ENCODE data around the gene ZNRF1. TPM values are rescaled to one million over a fixed set of nuclear protein-coding genes. Genes with fewer than 3 reads are reported as not detected.

The ZNRF1 gene
- total and polyA plus RNA-seq, 2 donors (not counting 1 experiment from before 2014, with no cell fraction given), result 0.27 to 0.76 TPM

DNA sequence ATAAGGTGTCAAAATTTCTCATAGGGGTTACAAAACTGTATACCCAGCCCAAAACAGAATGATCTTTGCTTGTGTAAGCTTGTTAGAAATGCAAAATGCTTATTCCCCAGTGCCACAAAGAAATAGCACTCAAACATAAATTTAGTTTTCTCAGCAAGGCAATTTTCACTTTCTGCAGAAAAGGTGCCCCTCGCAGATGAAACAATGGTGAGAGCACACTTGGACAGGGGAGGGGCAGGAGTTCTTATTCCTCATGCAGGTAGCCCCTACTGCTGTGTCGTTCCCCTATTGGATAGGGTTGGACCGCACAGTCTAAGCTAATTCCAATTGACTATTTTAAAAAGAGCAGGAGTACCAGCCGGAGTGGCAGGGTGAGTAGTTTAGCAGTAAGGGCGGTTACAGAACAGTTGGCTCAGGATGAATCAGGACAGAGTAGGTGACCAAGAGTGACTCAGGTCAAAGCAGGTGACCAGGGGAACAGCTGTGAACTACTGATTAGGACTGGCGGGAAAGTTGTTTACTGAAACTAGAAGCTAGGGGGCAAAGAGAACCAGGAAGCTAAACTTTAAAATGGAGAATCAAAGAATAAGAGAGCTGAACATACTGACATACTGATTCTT, 123.2 kb downstream of the ZNRF1 start:
- H3K27ac ChIP-seq (ENCODE audit: low read length in 2 of 2), result no peak overlapping the region
- ATAC-seq (ENCODE audit: low read depth) (no peak), DNase-seq (no peak)
- no peaks in the 10 kb centered on the region for H4K20me1 ChIP-seq (ENCODE audit: control insufficient read depth, insufficient read depth, low read length, poor library complexity, severe bottlenecking)
- Mint-ChIP-seq H3K4me1 (no peaks in the 10 kb centered on the region), H3K4me3 (no peak overlapping the region), H3K27me3 (no peaks in the 10 kb centered on the region), H3K27ac (no peak overlapping the region), H3K9me3 (ENCODE audit: insufficient read depth) (peaks cover 7% of the 10 kb centered on the region)
- H3K9me3 ChIP-seq (ENCODE audit: control extremely low read depth in 1 of 3, control insufficient read depth in 2 of 3, insufficient read depth in 1 of 3, low read length in 2 of 3), result peaks cover 3 to 15% (median 14%) of the 10 kb centered on the region in 3 donors
- TF ChIP-seq, protein P1, sequence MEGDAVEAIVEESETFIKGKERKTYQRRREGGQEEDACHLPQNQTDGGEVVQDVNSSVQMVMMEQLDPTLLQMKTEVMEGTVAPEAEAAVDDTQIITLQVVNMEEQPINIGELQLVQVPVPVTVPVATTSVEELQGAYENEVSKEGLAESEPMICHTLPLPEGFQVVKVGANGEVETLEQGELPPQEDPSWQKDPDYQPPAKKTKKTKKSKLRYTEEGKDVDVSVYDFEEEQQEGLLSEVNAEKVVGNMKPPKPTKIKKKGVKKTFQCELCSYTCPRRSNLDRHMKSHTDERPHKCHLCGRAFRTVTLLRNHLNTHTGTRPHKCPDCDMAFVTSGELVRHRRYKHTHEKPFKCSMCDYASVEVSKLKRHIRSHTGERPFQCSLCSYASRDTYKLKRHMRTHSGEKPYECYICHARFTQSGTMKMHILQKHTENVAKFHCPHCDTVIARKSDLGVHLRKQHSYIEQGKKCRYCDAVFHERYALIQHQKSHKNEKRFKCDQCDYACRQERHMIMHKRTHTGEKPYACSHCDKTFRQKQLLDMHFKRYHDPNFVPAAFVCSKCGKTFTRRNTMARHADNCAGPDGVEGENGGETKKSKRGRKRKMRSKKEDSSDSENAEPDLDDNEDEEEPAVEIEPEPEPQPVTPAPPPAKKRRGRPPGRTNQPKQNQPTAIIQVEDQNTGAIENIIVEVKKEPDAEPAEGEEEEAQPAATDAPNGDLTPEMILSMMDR (IDR thresholded peaks at IDR 0.05), result no peak
- TF ChIP-seq EZH2 (IDR thresholded peaks at IDR 0.05; ENCODE audit: borderline replicate concordance, insufficient read depth, low read depth, low read length, poor library complexity, severe bottlenecking), result no peak
- WGBS (ENCODE audit: insufficient coverage), result 97% methylated on average over 4 of the region's 6 CpGs
- H2AFZ ChIP-seq (ENCODE audit: insufficient read depth, low read depth, low read length, poor library complexity, severe bottlenecking), result no peak overlapping the region
- no peak overlapping the region for H3K9ac ChIP-seq (ENCODE audit: low read length)
- intact Hi-C loops (cut with micrococcal nuclease), result no loop called here
- ChIA-PET CTCF (interaction anchor here (1.1 kb wide), 1 partner anchor 77 kb away, joined by 3 read pairs; no protein-coding TSS in a partner anchor), POLR2A (no interaction called here)
- H3K4me3 ChIP-seq (ENCODE audit: control extremely low read depth in 1 of 5, extremely low read depth in 1 of 5, insufficient read depth in 1 of 5, low read depth in 2 of 5, low read length in 4 of 5), result no peak overlapping the region
- no peaks in the 10 kb centered on the region for H3K4me1 ChIP-seq (ENCODE audit: control insufficient read depth in 2 of 2, insufficient read depth in 2 of 2, low read length in 2 of 2)
- H3K36me3 ChIP-seq (replicated peaks in 1 of 2; ENCODE audit: control extremely low read depth in 1 of 2, control insufficient read depth in 1 of 2, extremely low read depth in 1 of 2, insufficient read depth in 2 of 2, low read length in 1 of 2), result no peaks in the 10 kb centered on the region
- H3K27me3 ChIP-seq (replicated peaks in 1 of 4; ENCODE audit: control extremely low read depth in 1 of 4, control insufficient read depth in 3 of 4, insufficient read depth in 4 of 4, low read length in 3 of 4), result no peaks in the 10 kb centered on the region
- no peaks in the 10 kb centered on the region for H3K79me2 ChIP-seq (ENCODE audit: control insufficient read depth, insufficient read depth, low read length)
- no peak overlapping the region for H3K4me2 ChIP-seq (replicated peaks; ENCODE audit: low read depth, low read length, poor library complexity, severe bottlenecking)

DNA sequence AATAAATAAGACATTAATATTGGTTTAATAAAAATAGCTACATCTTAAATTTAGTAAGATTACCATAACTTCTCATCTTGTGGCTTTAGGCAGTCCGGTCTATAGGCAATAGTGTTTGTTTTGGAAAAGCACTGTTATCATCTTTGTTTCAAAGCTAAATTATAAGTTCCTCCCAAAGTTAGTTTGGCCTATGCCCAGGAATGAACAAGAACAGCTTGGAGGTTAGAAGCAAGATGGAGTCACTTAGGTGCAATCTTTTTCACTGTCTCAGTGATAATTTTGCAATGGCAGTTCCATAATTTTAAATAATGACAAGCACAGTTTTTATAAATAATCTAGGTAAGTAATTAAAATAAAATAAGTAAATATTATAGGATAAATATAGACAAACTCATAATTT, 123.8 kb downstream of the ZNRF1 start:
- H3K9ac ChIP-seq (ENCODE audit: low read length), result no peak overlapping the region
- Mint-ChIP-seq H3K27me3 (no peaks in the 10 kb centered on the region), H3K27ac (no peak overlapping the region), H3K4me3 (no peak overlapping the region), H3K9me3 (ENCODE audit: insufficient read depth) (peaks cover 7% of the 10 kb centered on the region), H3K4me1 (no peaks in the 10 kb centered on the region)
- H3K4me1 ChIP-seq (ENCODE audit: control insufficient read depth in 2 of 2, insufficient read depth in 2 of 2, low read length in 2 of 2), result no peaks in the 10 kb centered on the region
- peaks cover 3 to 19% (median 14%) of the 10 kb centered on the region in 3 donors for H3K9me3 ChIP-seq (ENCODE audit: control extremely low read depth in 1 of 3, control insufficient read depth in 2 of 3, insufficient read depth in 1 of 3, low read length in 2 of 3)
- intact Hi-C loops (cut with micrococcal nuclease), result no loop called here
- no peaks in the 10 kb centered on the region for H3K79me2 ChIP-seq (ENCODE audit: control insufficient read depth, insufficient read depth, low read length)
- no peak overlapping the region for H3K4me2 ChIP-seq (replicated peaks; ENCODE audit: low read depth, low read length, poor library complexity, severe bottlenecking)
- CTCF ChIA-PET, result interaction anchor here (1.1 kb wide), 1 partner anchor 77 kb away, joined by 3 read pairs; no protein-coding TSS in a partner anchor
- H3K27me3 ChIP-seq (replicated peaks in 1 of 4; ENCODE audit: control extremely low read depth in 1 of 4, control insufficient read depth in 3 of 4, insufficient read depth in 4 of 4, low read length in 3 of 4), result no peaks in the 10 kb centered on the region
- H3K4me3 ChIP-seq (ENCODE audit: control extremely low read depth in 1 of 5, extremely low read depth in 1 of 5, insufficient read depth in 1 of 5, low read depth in 2 of 5, low read length in 4 of 5), result no peak overlapping the region
- DNase-seq (no peak), ATAC-seq (ENCODE audit: low read depth) (no peak)
- TF ChIP-seq, protein P1 (IDR thresholded peaks at IDR 0.05), result no peak
- TF ChIP-seq EZH2 (IDR thresholded peaks at IDR 0.05; ENCODE audit: borderline replicate concordance, insufficient read depth, low read depth, low read length, poor library complexity, severe bottlenecking), result no peak
- no peak overlapping the region for H2AFZ ChIP-seq (ENCODE audit: insufficient read depth, low read depth, low read length, poor library complexity, severe bottlenecking)
- POLR2A ChIA-PET, result no interaction called here
- no CpG with 5 or more reads among the region's 1 CpG for WGBS (ENCODE audit: insufficient coverage)
- H3K36me3 ChIP-seq (replicated peaks in 1 of 2; ENCODE audit: control extremely low read depth in 1 of 2, control insufficient read depth in 1 of 2, extremely low read depth in 1 of 2, insufficient read depth in 2 of 2, low read length in 1 of 2), result no peaks in the 10 kb centered on the region
- no peak overlapping the region for H3K27ac ChIP-seq (ENCODE audit: low read length in 2 of 2)
- H4K20me1 ChIP-seq (ENCODE audit: control insufficient read depth, insufficient read depth, low read length, poor library complexity, severe bottlenecking), result no peaks in the 10 kb centered on the region

All from B cell (primary cell).